K562 (cell line): ENCODE data around the gene E2F1.

Experiments used
- CTCF ChIP-seq, 3 experiments: IDR thresholded peaks in 2 of 3; conservative IDR thresholded peaks in 1 of 3; 2 replicates each; pipeline ENCODE4 v1.5.1; 2011 to 2012; ENCODE audit warnings: low read length in 3 of 3, mild to moderate bottlenecking in 3 of 3, control low read depth in 2 of 3, improper control_type of control experiment in 1 of 3, inconsistent platforms in 1 of 3, low read depth in 1 of 3, mixed read lengths in 1 of 3, moderate library complexity in 1 of 3; ENCODE audit not compliant: insufficient read depth in 2 of 3
- EZH2 ChIP-seq: IDR thresholded peaks from 2 replicates; pipeline ENCODE4 v1.6.1; 2012; ENCODE audit warnings: low read depth, mild to moderate bottlenecking, inconsistent platforms, low read length, borderline replicate concordance
- HMG20B ChIP-seq: fragments of 250-450 bp; sonication (Bioruptor Pico); IDR thresholded peaks from 2 replicates; pipeline ENCODE4 v1.5.0; 2021; ENCODE audit warnings: mild to moderate bottlenecking
- MAX ChIP-seq: sonication (generic); formaldehyde crosslinking; IDR thresholded peaks from 2 replicates; pipeline ENCODE4 v1.9.0; 2022; ENCODE audit warnings: mild to moderate bottlenecking, missing genetic modification reagents
- NFE2 ChIP-seq: IDR thresholded peaks from 2 replicates; pipeline ENCODE4 v1.6.1; 2014; ENCODE audit warnings: antibody characterized with exemption, low read depth
- POLR2AphosphoS2 ChIP-seq: IDR thresholded peaks from 2 replicates; pipeline ENCODE4 v1.6.1; 2012; ENCODE audit warnings: low read length, improper control_type of control experiment
- RBM34 ChIP-seq: fragments of 200-400 bp; formaldehyde crosslinking; IDR thresholded peaks from 2 replicates; pipeline ENCODE4 v1.6.1; 2018; ENCODE audit warnings: low read length, borderline replicate concordance; ENCODE audit not compliant: insufficient read depth
- RNF219 ChIP-seq: fragments of 250-450 bp; sonication (Bioruptor Pico); IDR thresholded peaks from 2 replicates; pipeline ENCODE4 v1.5.0; 2022; ENCODE audit warnings: mild to moderate bottlenecking
- SMAD2 ChIP-seq: fragments of 150-350 bp; IDR thresholded peaks from 2 replicates; pipeline ENCODE4 v1.6.1; 2014; ENCODE audit warnings: low read depth, mild to moderate bottlenecking, low read length
- ZFX ChIP-seq: sonication (generic); formaldehyde crosslinking; IDR thresholded peaks from 2 replicates; pipeline ENCODE4 v1.8.0; 2022; ENCODE audit warnings: mild to moderate bottlenecking, missing genetic modification reagents, moderate library complexity
- ZKSCAN3 ChIP-seq: fragments of 250-450 bp; sonication (Bioruptor Pico); IDR thresholded peaks from 2 replicates; pipeline ENCODE4 v1.4.0; 2020

- no peak for TF ChIP-seq NFE2
- 0 out of 6 replicates have a peak, but pooled peaks of 1 of the 3 experiments have one; percentile 2 for TF ChIP-seq CTCF (IDR thresholded peaks at IDR 0.05 in 2 of 3, conservative IDR thresholded peaks at IDR 0.05 in 1 of 3; ENCODE audit: insufficient read depth in 2 of 3, low read depth in 1 of 3, low read length in 3 of 3)
- no peak for TF ChIP-seq HMG20B (CRISPR knock-in tag)
- no peak for TF ChIP-seq RNF219 (CRISPR knock-in tag)
- no peak for TF ChIP-seq SMAD2
- no peak for TF ChIP-seq POLR2AphosphoS2
- no peak for TF ChIP-seq RBM34
- TF ChIP-seq ZKSCAN3 (CRISPR knock-in tag) = no peak
- no peak for TF ChIP-seq MAX
- no peak for TF ChIP-seq EZH2
- TF ChIP-seq ZFX (CRISPR knock-in tag) = no peak
Observed at GRCh38 chr20:33672426-33673113, 13.6 kb downstream of the E2F1 start.
